ENCODE results near the gene CEP112. TPM values are rescaled to one million over a fixed set of nuclear protein-coding genes. Genes with fewer than 3 reads are reported as not detected.

The CEP112 gene
- total and polyA plus RNA-seq, 10 of the 15 experiments (the other 5 are each of a cell fraction or from before 2014, with no cell fraction given), result 0.11 to 3.8 (median 0.32) TPM; not detected in 1

DNA sequence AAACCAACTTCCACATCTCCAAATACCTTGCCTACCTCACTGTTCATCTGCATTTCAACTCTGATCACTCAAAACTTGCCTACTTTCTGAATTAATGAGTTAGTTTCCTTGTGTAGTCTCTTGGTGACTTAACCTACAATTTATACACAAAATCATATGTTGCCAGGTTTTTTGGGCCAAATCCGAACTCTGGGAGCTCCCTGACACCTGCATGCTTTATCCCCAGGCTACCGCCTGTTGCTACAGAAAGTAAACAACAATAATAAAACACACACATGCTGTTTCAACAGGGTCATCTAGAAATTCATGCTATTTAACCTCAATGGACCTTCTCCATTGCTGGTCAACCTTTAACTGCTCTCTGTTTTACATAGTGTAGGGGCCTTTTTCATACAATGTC, 526.0 kb downstream of the CEP112 start (continued):
- TF ChIP-seq ZSCAN29 (IDR thresholded peaks at IDR 0.05) (no peak), NR2C1 (IDR thresholded peaks at IDR 0.05) (no peak), SUZ12 (IDR thresholded peaks at IDR 0.05; ENCODE audit: unreplicated experiment) (no peak)

DNA sequence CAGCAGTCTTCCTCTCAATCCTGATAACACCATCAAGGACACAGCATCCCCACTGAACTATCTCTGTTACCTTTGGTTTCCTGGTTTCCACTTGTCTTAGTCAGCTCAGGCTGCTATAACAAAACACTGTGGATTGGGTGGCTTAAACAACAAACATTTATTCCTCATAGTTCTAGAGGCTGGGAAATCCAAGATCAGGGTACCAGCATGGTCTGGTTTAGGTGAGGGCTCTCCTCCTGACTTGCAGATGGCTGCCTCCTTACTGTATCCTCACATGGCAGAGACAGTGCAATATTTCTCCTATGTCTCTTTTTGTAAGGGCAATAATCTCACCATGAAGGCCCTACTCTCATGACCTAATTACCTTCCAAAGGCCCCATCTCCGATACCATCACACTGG, 527.2 kb downstream of the CEP112 start:
- no peak overlapping the region for H3K9ac ChIP-seq (ENCODE audit: control insufficient read depth, insufficient read depth, low read length)
- ChIA-PET POLR2A (no interaction called here), RAD21 (ENCODE audit: unreplicated experiment) (no interaction called here), SMC1A (ENCODE audit: uncharacterized antibody, unreplicated experiment) (no interaction called here), CTCF (no interaction called here)
- H3K4me3 ChIP-seq, result no peak overlapping the region
- intact Hi-C loops (cut with micrococcal nuclease; ENCODE audit: unreplicated experiment) (no loop called here), in situ Hi-C loops (cut with MboI) (no loop called here)
- BruUV-seq (replicated peaks), result no TSS peak
- no peak overlapping the region for H3K27ac ChIP-seq (ENCODE audit: control insufficient read depth, insufficient read depth)
- H3K4me2 ChIP-seq (ENCODE audit: control insufficient read depth, insufficient read depth), result no peak overlapping the region
- no peaks in the 10 kb centered on the region for H4K20me1 ChIP-seq (ENCODE audit: control insufficient read depth, insufficient read depth)
- no peaks in the 10 kb centered on the region for H3K4me1 ChIP-seq (ENCODE audit: control insufficient read depth, insufficient read depth, low read length)
- 0% methylated on average over 1 of the region's 1 CpG for WGBS (ENCODE audit: insufficient coverage, insufficient replicate concordance, low lambda C conversion rate, missing lambda C conversion rate)
- no peak for ATAC-seq
- DNase-seq (ENCODE audit: low read depth, low spot score), result no peak
- no peaks in the 10 kb centered on the region for H3K36me3 ChIP-seq (ENCODE audit: control insufficient read depth in 2 of 2, insufficient read depth in 2 of 2, low read length in 1 of 2)
- H3K79me2 ChIP-seq (ENCODE audit: control insufficient read depth, insufficient read depth, low read length), result no peaks in the 10 kb centered on the region
- FAIRE-seq, result no peak
- no peak overlapping the region for H2AFZ ChIP-seq (ENCODE audit: control insufficient read depth, low read depth, low read length)
- no peaks in the 10 kb centered on the region for H3K27me3 ChIP-seq (replicated peaks in 1 of 2; ENCODE audit: control insufficient read depth in 2 of 2, insufficient read depth in 2 of 2, low read length in 1 of 2)
- no peaks in the 10 kb centered on the region for H3K9me3 ChIP-seq (replicated peaks; ENCODE audit: control insufficient read depth, insufficient read depth, low read length)
- TF ChIP-seq NBN (IDR thresholded peaks at IDR 0.05) (no peak), IKZF1 (conservative IDR thresholded peaks at IDR 0.05) (no peak), RBBP5 (conservative IDR thresholded peaks at IDR 0.05) (no peak), SIN3A (IDR thresholded peaks at IDR 0.05; ENCODE audit: low read depth, low read length) (no peak), FOS (IDR thresholded peaks at IDR 0.05; ENCODE audit: borderline replicate concordance, extremely low read depth, insufficient read length) (no peak), NFIC (IDR thresholded peaks at IDR 0.05; ENCODE audit: low read depth, low read length) (no peak), SMAD5 (IDR thresholded peaks at IDR 0.05; ENCODE audit: low read depth) (no peak), CREM (IDR thresholded peaks at IDR 0.05; ENCODE audit: low read depth) (no peak), ZNF274 (IDR thresholded peaks at IDR 0.05; ENCODE audit: insufficient read depth, insufficient read length) (no peak), STAT1 (conservative IDR thresholded peaks at IDR 0.05) (no peak), BMI1 (IDR thresholded peaks at IDR 0.05; ENCODE audit: borderline replicate concordance) (no peak), ESRRA (IDR thresholded peaks at IDR 0.05; ENCODE audit: low read length) (no peak), CHD2 (IDR thresholded peaks at IDR 0.05; ENCODE audit: borderline replicate concordance, low read depth, low read length) (no peak)
- TF ChIP-seq, protein P1, sequence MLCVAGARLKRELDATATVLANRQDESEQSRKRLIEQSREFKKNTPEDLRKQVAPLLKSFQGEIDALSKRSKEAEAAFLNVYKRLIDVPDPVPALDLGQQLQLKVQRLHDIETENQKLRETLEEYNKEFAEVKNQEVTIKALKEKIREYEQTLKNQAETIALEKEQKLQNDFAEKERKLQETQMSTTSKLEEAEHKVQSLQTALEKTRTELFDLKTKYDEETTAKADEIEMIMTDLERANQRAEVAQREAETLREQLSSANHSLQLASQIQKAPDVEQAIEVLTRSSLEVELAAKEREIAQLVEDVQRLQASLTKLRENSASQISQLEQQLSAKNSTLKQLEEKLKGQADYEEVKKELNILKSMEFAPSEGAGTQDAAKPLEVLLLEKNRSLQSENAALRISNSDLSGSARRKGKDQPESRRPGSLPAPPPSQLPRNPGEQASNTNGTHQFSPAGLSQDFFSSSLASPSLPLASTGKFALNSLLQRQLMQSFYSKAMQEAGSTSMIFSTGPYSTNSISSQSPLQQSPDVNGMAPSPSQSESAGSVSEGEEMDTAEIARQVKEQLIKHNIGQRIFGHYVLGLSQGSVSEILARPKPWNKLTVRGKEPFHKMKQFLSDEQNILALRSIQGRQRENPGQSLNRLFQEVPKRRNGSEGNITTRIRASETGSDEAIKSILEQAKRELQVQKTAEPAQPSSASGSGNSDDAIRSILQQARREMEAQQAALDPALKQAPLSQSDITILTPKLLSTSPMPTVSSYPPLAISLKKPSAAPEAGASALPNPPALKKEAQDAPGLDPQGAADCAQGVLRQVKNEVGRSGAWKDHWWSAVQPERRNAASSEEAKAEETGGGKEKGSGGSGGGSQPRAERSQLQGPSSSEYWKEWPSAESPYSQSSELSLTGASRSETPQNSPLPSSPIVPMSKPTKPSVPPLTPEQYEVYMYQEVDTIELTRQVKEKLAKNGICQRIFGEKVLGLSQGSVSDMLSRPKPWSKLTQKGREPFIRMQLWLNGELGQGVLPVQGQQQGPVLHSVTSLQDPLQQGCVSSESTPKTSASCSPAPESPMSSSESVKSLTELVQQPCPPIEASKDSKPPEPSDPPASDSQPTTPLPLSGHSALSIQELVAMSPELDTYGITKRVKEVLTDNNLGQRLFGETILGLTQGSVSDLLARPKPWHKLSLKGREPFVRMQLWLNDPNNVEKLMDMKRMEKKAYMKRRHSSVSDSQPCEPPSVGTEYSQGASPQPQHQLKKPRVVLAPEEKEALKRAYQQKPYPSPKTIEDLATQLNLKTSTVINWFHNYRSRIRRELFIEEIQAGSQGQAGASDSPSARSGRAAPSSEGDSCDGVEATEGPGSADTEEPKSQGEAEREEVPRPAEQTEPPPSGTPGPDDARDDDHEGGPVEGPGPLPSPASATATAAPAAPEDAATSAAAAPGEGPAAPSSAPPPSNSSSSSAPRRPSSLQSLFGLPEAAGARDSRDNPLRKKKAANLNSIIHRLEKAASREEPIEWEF (IDR thresholded peaks at IDR 0.05; ENCODE audit: insufficient replicate concordance, low read depth, low read length), result no peak
- TF ChIP-seq, protein P2, sequence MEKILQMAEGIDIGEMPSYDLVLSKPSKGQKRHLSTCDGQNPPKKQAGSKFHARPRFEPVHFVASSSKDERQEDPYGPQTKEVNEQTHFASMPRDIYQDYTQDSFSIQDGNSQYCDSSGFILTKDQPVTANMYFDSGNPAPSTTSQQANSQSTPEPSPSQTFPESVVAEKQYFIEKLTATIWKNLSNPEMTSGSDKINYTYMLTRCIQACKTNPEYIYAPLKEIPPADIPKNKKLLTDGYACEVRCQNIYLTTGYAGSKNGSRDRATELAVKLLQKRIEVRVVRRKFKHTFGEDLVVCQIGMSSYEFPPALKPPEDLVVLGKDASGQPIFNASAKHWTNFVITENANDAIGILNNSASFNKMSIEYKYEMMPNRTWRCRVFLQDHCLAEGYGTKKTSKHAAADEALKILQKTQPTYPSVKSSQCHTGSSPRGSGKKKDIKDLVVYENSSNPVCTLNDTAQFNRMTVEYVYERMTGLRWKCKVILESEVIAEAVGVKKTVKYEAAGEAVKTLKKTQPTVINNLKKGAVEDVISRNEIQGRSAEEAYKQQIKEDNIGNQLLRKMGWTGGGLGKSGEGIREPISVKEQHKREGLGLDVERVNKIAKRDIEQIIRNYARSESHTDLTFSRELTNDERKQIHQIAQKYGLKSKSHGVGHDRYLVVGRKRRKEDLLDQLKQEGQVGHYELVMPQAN (conservative IDR thresholded peaks at IDR 0.05), result no peak
- TF ChIP-seq, protein P3, sequence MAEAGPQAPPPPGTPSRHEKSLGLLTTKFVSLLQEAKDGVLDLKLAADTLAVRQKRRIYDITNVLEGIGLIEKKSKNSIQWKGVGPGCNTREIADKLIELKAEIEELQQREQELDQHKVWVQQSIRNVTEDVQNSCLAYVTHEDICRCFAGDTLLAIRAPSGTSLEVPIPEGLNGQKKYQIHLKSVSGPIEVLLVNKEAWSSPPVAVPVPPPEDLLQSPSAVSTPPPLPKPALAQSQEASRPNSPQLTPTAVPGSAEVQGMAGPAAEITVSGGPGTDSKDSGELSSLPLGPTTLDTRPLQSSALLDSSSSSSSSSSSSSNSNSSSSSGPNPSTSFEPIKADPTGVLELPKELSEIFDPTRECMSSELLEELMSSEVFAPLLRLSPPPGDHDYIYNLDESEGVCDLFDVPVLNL (IDR thresholded peaks at IDR 0.05; ENCODE audit: low read depth, low read length), result no peak

Measured in GM12878 (cell line).